A549 (cell line): ENCODE results near the gene HINT3. TPM values are rescaled to one million over a fixed set of nuclear protein-coding genes. Genes with fewer than 3 reads are reported as not detected.
A peak's percentile ranks its signal among the peaks of the same experiment; 100 is the strongest.

Experiments used
- ATAC-seq, 2 experiments: fragments of 200-7000 bp in 1 of 2; fragments of >200 bp in 1 of 2; cut with Nextera tagmentation in 1 of 2; cut with Tn5 transposase in 1 of 2; 3 replicates each; pipeline versions ENCODE4 v1.8.0 to v1.9.1; 2018 to 2020; ENCODE audit warnings: mild to moderate bottlenecking in 1 of 2, moderate library complexity in 1 of 2
- CTCF ChIA-PET: fragments of 300-600 bp; sonication (Branson Sonifier 250); formaldehyde crosslinking; extraction: SDS; loops from one replicate; lab custom pipeline; 2021; ENCODE audit warnings: antibody characterized with exemption, inconsistent platforms; lab: Yijun Ruan, JAX
- POLR2A ChIA-PET: fragments of 350-600 bp; formaldehyde crosslinking; extraction: SDS; loops from one replicate; lab custom pipeline; 2021; ENCODE audit warnings: antibody characterized with exemption, inconsistent platforms; lab: Yijun Ruan, JAX
- DNase-seq, 2 experiments: peaks; one replicate each; pipeline versions ENCODE4 v3.0.0 to v3.0.0-alpha.2; 2011 to 2016; ENCODE audit warnings: low read depth in 1 of 2, low spot score in 1 of 2
- FAIRE-seq: peaks from 2 replicates; lab custom pipeline; 2011; peaks lifted over from hg19 to GRCh38; lab: Jason Lieb, UNC
- H3K27ac ChIP-seq, 2 experiments: fragments of >200 bp; sonication (Bioruptor Twin); formaldehyde crosslinking; 3 replicates each; pipeline ENCODE4 v1.5.1; 2016 to 2017
- H3K4me1 ChIP-seq: fragments of >200 bp; sonication (Bioruptor Twin); formaldehyde crosslinking; 3 replicates; pipeline ENCODE4 v1.6.1; 2016
- H3K4me2 ChIP-seq: fragments of >200 bp; sonication (Bioruptor Twin); formaldehyde crosslinking; 3 replicates; pipeline ENCODE4 v1.6.1; 2016
- H3K4me3 ChIP-seq: fragments of >200 bp; sonication (Bioruptor Twin); formaldehyde crosslinking; 3 replicates; pipeline ENCODE4 v1.5.1; 2016
- H3K9me3 ChIP-seq: fragments of >200 bp; sonication (Bioruptor Twin); formaldehyde crosslinking; 3 replicates; pipeline ENCODE4 v1.6.1; 2016
- BHLHE40 ChIP-seq: IDR thresholded peaks from 2 replicates; pipeline ENCODE4 v1.6.1; 2012; ENCODE audit warnings: low read depth, low read length, inconsistent platforms
- CBX2 ChIP-seq: fragments of 200-600 bp; sonication (generic); IDR thresholded peaks from 2 replicates; pipeline ENCODE4 v1.6.1; 2016; ENCODE audit warnings: low read depth, mild to moderate bottlenecking, borderline replicate concordance
- CEBPB ChIP-seq, 2 experiments: fragments of >200 bp in 1 of 2; sonication (Bioruptor Twin) in 1 of 2; formaldehyde crosslinking in 1 of 2; IDR thresholded peaks; 2 replicates each; pipeline ENCODE4 v1.6.1; 2012 to 2016
- EHMT2 ChIP-seq: fragments of 200-600 bp; sonication (generic); IDR thresholded peaks from 2 replicates; pipeline ENCODE4 v1.6.1; 2016; ENCODE audit warnings: antibody characterized with exemption, low read depth, mild to moderate bottlenecking, moderate library complexity
- FOSL2 ChIP-seq, 2 experiments: fragments of 450-650 bp in 1 of 2; fragments of >200 bp in 1 of 2; sonication (Bioruptor Twin) in 1 of 2; formaldehyde crosslinking; IDR thresholded peaks; 2 replicates each; pipeline versions ENCODE4 v1.5.0 to v1.6.1; 2016 to 2020; ENCODE audit warnings: mild to moderate bottlenecking in 1 of 2, moderate library complexity in 1 of 2
- HDAC2 ChIP-seq: fragments of 200-600 bp; sonication (generic); IDR thresholded peaks from 2 replicates; pipeline ENCODE4 v1.6.1; 2016
- HMGXB4 ChIP-seq: fragments of 250-450 bp; sonication (Bioruptor Pico); IDR thresholded peaks from 2 replicates; pipeline ENCODE4 v1.5.0; 2021; ENCODE audit warnings: mild to moderate bottlenecking, moderate library complexity, borderline replicate concordance
- JUN ChIP-seq, 2 experiments: fragments of >200 bp; sonication (Bioruptor Twin); formaldehyde crosslinking; IDR thresholded peaks; 2 replicates in 1 of 2; 3 replicates in 1 of 2; pipeline ENCODE4 v1.6.1; 2016 to 2017
- MAFK ChIP-seq: fragments of 450-650 bp; IDR thresholded peaks from 2 replicates; pipeline ENCODE4 v1.6.1; 2014; ENCODE audit not compliant: partially characterized antibody
- MAX ChIP-seq: IDR thresholded peaks from 2 replicates; pipeline ENCODE4 v1.6.1; 2012
- MAZ ChIP-seq: fragments of 150-350 bp; IDR thresholded peaks from 2 replicates; pipeline ENCODE4 v1.6.1; 2014; ENCODE audit warnings: antibody characterized with exemption, low read depth, low read length, borderline replicate concordance
- NFE2L2 ChIP-seq: fragments of 150-350 bp; conservative IDR thresholded peaks from 2 replicates; pipeline ENCODE4 v1.6.1; 2014; ENCODE audit warnings: low read length
- PHF8 ChIP-seq: fragments of 200-600 bp; sonication (generic); IDR thresholded peaks from 2 replicates; pipeline ENCODE4 v1.6.1; 2016; ENCODE audit warnings: low read depth, mild to moderate bottlenecking, antibody characterized with exemption, moderate library complexity, borderline replicate concordance
- POLR2A ChIP-seq: IDR thresholded peaks from 2 replicates; pipeline ENCODE4 v1.6.1; 2012; ENCODE audit warnings: mild to moderate bottlenecking, low read length
- RCOR1 ChIP-seq: fragments of 150-350 bp; IDR thresholded peaks from 2 replicates; pipeline ENCODE4 v1.6.1; 2014; ENCODE audit warnings: antibody characterized with exemption, low read length, low read depth
- SREBF2 ChIP-seq: fragments of 450-650 bp; IDR thresholded peaks from 2 replicates; pipeline ENCODE4 v1.6.1; 2014; ENCODE audit warnings: mild to moderate bottlenecking, moderate library complexity
- TP53 ChIP-seq: fragments of 250-450 bp; sonication (Bioruptor Pico); IDR thresholded peaks from 2 replicates; pipeline ENCODE4 v1.5.0; 2021; ENCODE audit warnings: mild to moderate bottlenecking, moderate library complexity
- ZC3H11A ChIP-seq: fragments of 450-650 bp; IDR thresholded peaks from 2 replicates; pipeline ENCODE4 v1.6.1; 2014; ENCODE audit warnings: antibody characterized with exemption, mild to moderate bottlenecking
- ZFP36 ChIP-seq: fragments of 450-650 bp; IDR thresholded peaks from 2 replicates; pipeline ENCODE4 v1.6.1; 2014; ENCODE audit warnings: borderline replicate concordance; ENCODE audit not compliant: partially characterized antibody
- ZNF302 ChIP-seq: fragments of 250-450 bp; sonication (Bioruptor Pico); IDR thresholded peaks from 2 replicates; pipeline ENCODE4 v1.9.0; 2021; ENCODE audit warnings: inconsistent platforms, mild to moderate bottlenecking, moderate library complexity
- ZSCAN20 ChIP-seq: fragments of 250-450 bp; sonication (Bioruptor Pico); IDR thresholded peaks from 2 replicates; pipeline ENCODE4 v1.8.0; 2022; ENCODE audit warnings: mild to moderate bottlenecking, moderate library complexity
- WGBS: methylation state at CpG from one replicate; pipeline ENCODE4 v1.1.6; 2017; ENCODE audit errors: missing lambda C conversion rate; 5-methylcytosine and 5-hydroxymethylcytosine counted together
- polyA plus RNA-seq, 4 experiments: library from polyadenylated mRNA; depleted of rRNA in 3 of 4; stranded (reverse); fragments of >200 nt; fragmentation: RNase III in 1 of 4; extraction: RNeasy Plus Mini Kit Qiagen cat#74134 plus additional on column Dnase treatment in 1 of 4; gene quantifications; 2 replicates in 3 of 4; 3 replicates in 1 of 4; pipeline ENCODE4 v1.2.3, GENCODE V29; 2011 to 2017
- TF ChIP-seq, protein P1 (sequence below): fragments of >200 bp; sonication (Bioruptor Twin); formaldehyde crosslinking; IDR thresholded peaks from 3 replicates; pipeline ENCODE4 v1.6.1; 2016

The HINT3 gene
- polyA plus RNA-seq, 2 of the 4 experiments (the other 2 are of a cell fraction), result 4.7 to 13.0 TPM

GRCh38 chr6:125983246-125983945 lies 26.8 kb downstream of the HINT3 start:
- 56% methylated on average over 4 of the region's 4 CpGs for WGBS
- peak overlapping the region; percentile 29 for H3K4me2 ChIP-seq
- no peak for FAIRE-seq
- CTCF ChIA-PET, result no interaction called here
- no peak for ATAC-seq
- H3K27ac ChIP-seq, result peak overlapping the region; percentile 11 to 58; a peak in 4 of 6 replicates
- no peaks in the 10 kb centered on the region for H3K9me3 ChIP-seq
- TF ChIP-seq FOSL2 (IDR thresholded peaks at IDR 0.05), result no peak
- TF ChIP-seq FOSL2 (CRISPR knock-in tag; IDR thresholded peaks at IDR 0.05), result 0 out of 2 replicates have a peak, but pooled peaks have one; percentile 13
- no peak for TF ChIP-seq MAZ
- TF ChIP-seq ZFP36, result no peak
- no peak for TF ChIP-seq CEBPB (IDR thresholded peaks at IDR 0.05)
- no peak for TF ChIP-seq HDAC2
- TF ChIP-seq CBX2, result no peak
- no peak for TF ChIP-seq NFE2L2
- no peak for TF ChIP-seq POLR2A
- no peak for TF ChIP-seq SREBF2
- no peak for TF ChIP-seq ZSCAN20
- peak; percentile 32 for TF ChIP-seq MAFK
- H3K4me1 ChIP-seq, result peaks cover 37% of the 10 kb centered on the region
- no peak overlapping the region for H3K4me3 ChIP-seq
- peak in 1 of 2 experiments; percentile 10 for DNase-seq
- POLR2A ChIA-PET, result no interaction called here

DNA sequence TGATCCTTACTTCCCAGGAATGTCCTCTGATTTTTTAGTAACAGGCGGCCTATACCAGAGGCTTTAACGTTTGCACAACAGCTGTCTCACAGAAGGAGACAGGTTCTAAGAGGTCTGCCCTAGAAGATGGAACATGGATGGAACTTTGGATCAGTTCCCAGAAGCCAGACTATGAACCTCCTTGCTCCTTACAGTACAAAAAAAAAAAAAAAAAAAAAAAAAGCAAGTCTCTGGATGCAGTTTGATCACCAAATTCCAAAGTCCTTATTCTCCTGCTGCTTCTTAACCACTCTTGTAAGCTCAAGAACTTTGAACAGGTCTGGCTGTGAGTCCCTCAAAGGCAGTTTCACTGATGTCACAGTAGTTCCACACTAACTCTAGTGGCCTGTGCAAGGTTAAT lies 27.7 kb downstream of the HINT3 start:
- whole genome bisulfite sequencing, result 76% methylated on average over 2 of the region's 2 CpGs
- ChIA-PET CTCF (interaction anchor here (3.0 to 3.3 kb wide), 2 partner anchors 10 to 28 kb away, joined by 11 to 13 read pairs; partner anchors contain the start of gene HINT3), POLR2A (no interaction called here)
- no peak overlapping the region for H3K4me3 ChIP-seq
- H3K9me3 ChIP-seq, result no peaks in the 10 kb centered on the region
- DNase-seq (peak in 1 of 2 experiments; percentile 3), FAIRE-seq (no peak), ATAC-seq (no peak)
- TF ChIP-seq FOSL2 (IDR thresholded peaks at IDR 0.05) (no peak), FOSL2 (CRISPR knock-in tag; IDR thresholded peaks at IDR 0.05) (no peak), ZC3H11A (no peak), JUN (IDR thresholded peaks at IDR 0.05) (no peak), HMGXB4 (CRISPR knock-in tag) (no peak), BHLHE40 (no peak), ZNF302 (CRISPR knock-in tag) (no peak), PHF8 (no peak), RCOR1 (no peak), HDAC2 (no peak), EHMT2 (no peak), CEBPB (IDR thresholded peaks at IDR 0.05) (no peak), MAZ (no peak), MAX (no peak), TP53 (CRISPR knock-in tag) (no peak)
- TF ChIP-seq, protein P1, sequence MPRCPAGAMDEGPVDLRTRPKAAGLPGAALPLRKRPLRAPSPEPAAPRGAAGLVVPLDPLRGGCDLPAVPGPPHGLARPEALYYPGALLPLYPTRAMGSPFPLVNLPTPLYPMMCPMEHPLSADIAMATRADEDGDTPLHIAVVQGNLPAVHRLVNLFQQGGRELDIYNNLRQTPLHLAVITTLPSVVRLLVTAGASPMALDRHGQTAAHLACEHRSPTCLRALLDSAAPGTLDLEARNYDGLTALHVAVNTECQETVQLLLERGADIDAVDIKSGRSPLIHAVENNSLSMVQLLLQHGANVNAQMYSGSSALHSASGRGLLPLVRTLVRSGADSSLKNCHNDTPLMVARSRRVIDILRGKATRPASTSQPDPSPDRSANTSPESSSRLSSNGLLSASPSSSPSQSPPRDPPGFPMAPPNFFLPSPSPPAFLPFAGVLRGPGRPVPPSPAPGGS, result no peak
- peak overlapping the region in 1 of 2 experiments; percentile 58; a peak in 2 of 6 replicates for H3K27ac ChIP-seq
- H3K4me2 ChIP-seq, result peak overlapping the region; percentile 29
- peaks cover 41% of the 10 kb centered on the region for H3K4me1 ChIP-seq
